Left ventricle myocardium inferior (tissue), 1 donor: ENCODE data around the gene OR2A2. TPM values are rescaled to one million over a fixed set of nuclear protein-coding genes. Genes with fewer than 3 reads are reported as not detected.

Experiments
- DNase-seq: peaks from one replicate; pipeline ENCODE4 v3.0.0-alpha.2; 2020
- H3K27ac ChIP-seq: fragments of 200-600 bp; replicated peaks from 2 replicates; pipeline ENCODE4 v1.8.0; 2021
- H3K27me3 ChIP-seq: fragments of 200-600 bp; 2 replicates; pipeline ENCODE4 v1.8.0; 2021; ENCODE audit warnings: low read depth
- H3K36me3 ChIP-seq: fragments of 200-600 bp; 2 replicates; pipeline ENCODE4 v1.8.0; 2021
- H3K4me1 ChIP-seq: fragments of 200-600 bp; 2 replicates; pipeline ENCODE4 v1.8.0; 2021
- H3K4me3 ChIP-seq: fragments of 200-600 bp; 2 replicates; pipeline ENCODE4 v1.8.0; 2021; ENCODE audit warnings: mild to moderate bottlenecking, moderate library complexity
- H3K9me3 ChIP-seq: fragments of 200-600 bp; replicated peaks from 2 replicates; pipeline ENCODE4 v1.8.0; 2021
- CTCF ChIP-seq: fragments of 200-600 bp; IDR thresholded peaks from 2 replicates; pipeline ENCODE4 v1.8.0; 2021; ENCODE audit warnings: antibody characterized with exemption, mild to moderate bottlenecking, borderline replicate concordance
- intact Hi-C: fragments of 100-400 bp; cut with micrococcal nuclease; formaldehyde crosslinking; loops from one replicate; pipeline ENCODE4 v1.11.0; 2022
- total RNA-seq: library from RNA; stranded (reverse); fragmentation: NEBNext Ultra II Directional; extraction: Animal tissue kit (Norgen Biotek cat#: 25700); gene quantifications from one replicate; pipeline ENCODE4 v1.2.1, GENCODE V29; 2021
- donor health status: DM: no; HTN: yes; CAD: no; lungs with severe emphysema.

Gene OR2A2
- total RNA-seq, 1 donor from 2014 or later = not detected

GRCh38 chr7:144137501-144137900 is 28.1 kb downstream of the OR2A2 start:
- Histone ChIP-seq H3K36me3 (no peaks in the 10 kb centered on the region), H3K4me3 (no peak overlapping the region), H3K27me3 (no peaks in the 10 kb centered on the region), H3K9me3 (no peaks in the 10 kb centered on the region), H3K27ac (no peak overlapping the region), H3K4me1 (no peaks in the 10 kb centered on the region)
- intact Hi-C loops = no loop called here
- TF ChIP-seq CTCF = no peak
- no peak for DNase-seq

- Histone ChIP-seq H3K4me3 (no peak overlapping the region), H3K9me3 (peaks cover 29% of the 10 kb centered on the region), H3K36me3 (no peaks in the 10 kb centered on the region), H3K27me3 (no peaks in the 10 kb centered on the region), H3K27ac (no peak overlapping the region), H3K4me1 (no peaks in the 10 kb centered on the region)
- intact Hi-C loops = no loop called here
- TF ChIP-seq CTCF = no peak
- DNase-seq = no peak
These were observed 32.8 kb downstream of the OR2A2 start for GRCh38 chr7:144142187-144142586.

- peaks cover 51% of the 10 kb centered on the region for H3K9me3 ChIP-seq
- no peak overlapping the region for H3K27ac ChIP-seq
- H3K4me1 ChIP-seq = no peaks in the 10 kb centered on the region
- no peaks in the 10 kb centered on the region for H3K36me3 ChIP-seq
- TF ChIP-seq CTCF = no peak
- no peaks in the 10 kb centered on the region for H3K27me3 ChIP-seq
- intact Hi-C loops = no loop called here
- no peak for DNase-seq
- no peak overlapping the region for H3K4me3 ChIP-seq
These were observed 35.0 kb downstream of the OR2A2 start for GRCh38 chr7:144144426-144144825.

- Histone ChIP-seq H3K4me3 (no peak overlapping the region), H3K4me1 (no peaks in the 10 kb centered on the region), H3K27ac (no peak overlapping the region), H3K27me3 (no peaks in the 10 kb centered on the region), H3K36me3 (no peaks in the 10 kb centered on the region), H3K9me3 (peaks cover 78% of the 10 kb centered on the region)
- no peak for DNase-seq
- intact Hi-C loops = no loop called here
- TF ChIP-seq CTCF = no peak
These were observed 38.9 kb downstream of the OR2A2 start for GRCh38 chr7:144148224-144148827.

- H3K4me1 ChIP-seq = no peaks in the 10 kb centered on the region
- H3K36me3 ChIP-seq = no peaks in the 10 kb centered on the region
- no peak overlapping the region for H3K27ac ChIP-seq
- H3K4me3 ChIP-seq = no peak overlapping the region
- TF ChIP-seq CTCF = no peak
- intact Hi-C loops = no loop called here
- DNase-seq = no peak
- peaks cover 4% of the 10 kb centered on the region for H3K9me3 ChIP-seq
- no peaks in the 10 kb centered on the region for H3K27me3 ChIP-seq
These were observed 49.5 kb downstream of the OR2A2 start for GRCh38 chr7:144158861-144159260.

Other genes starting within 250 kb of the OR2A2 start
- 38.2 TPM for gene TCAF1, start 207.4 kb upstream of the OR2A2 start, total RNA-seq
- gene OR2F2, start 174.3 kb upstream of the OR2A2 start, total RNA-seq = not detected
- gene OR2F1, start 154.7 kb upstream of the OR2A2 start, total RNA-seq = not detected
- gene OR6B1, start 109.3 kb upstream of the OR2A2 start, total RNA-seq = not detected
- not detected for gene OR2A5, start 60.6 kb upstream of the OR2A2 start, total RNA-seq
- not detected for gene OR2A25, start 39.8 kb upstream of the OR2A2 start, total RNA-seq
- gene OR2A12, start 23.3 kb upstream of the OR2A2 start, total RNA-seq = not detected
- gene OR2A14, start 13.6 kb downstream of the OR2A2 start, total RNA-seq = not detected
- 0.16 TPM for gene CTAGE4, start 73.9 kb downstream of the OR2A2 start, total RNA-seq
- gene ARHGEF35, start 86.2 kb downstream of the OR2A2 start, total RNA-seq = 0.38 TPM
- not detected for gene OR2A42, start 130.0 kb downstream of the OR2A2 start, total RNA-seq
- gene OR2A7, start 155.2 kb downstream of the OR2A2 start, total RNA-seq = 0.16 TPM
- gene CTAGE8, start 159.7 kb downstream of the OR2A2 start, total RNA-seq = 0.08 TPM
- gene OR2A1, start 202.8 kb downstream of the OR2A2 start, total RNA-seq = not detected
- gene ARHGEF5, start 245.8 kb downstream of the OR2A2 start, total RNA-seq = 0.80 TPM